Parietal lobe (tissue), 1 donor: ENCODE measurements around the gene SFMBT1. TPM values are rescaled to one million over a fixed set of nuclear protein-coding genes. Genes with fewer than 3 reads are reported as not detected.

Experiments used
- total RNA-seq: library from RNA; depleted of rRNA; stranded (reverse); fragments of >200 nt; gene quantifications from one replicate; pipeline ENCODE4 v1.2.3, GENCODE V29; 2014

The SFMBT1 gene
- 31.9 TPM for total RNA-seq

GRCh38 chr3:53045518-53046170, at the start of gene SFMBT1:
Gene SFMBT1, minus strand, starts transcription at chr3:53046073. Its CDS starts 76,945 bp downstream, at chr3:52969128.

GRCh38 chr3:52897130-52898122, 148.4 kb downstream of the SFMBT1 start, which contains the start of gene STIMATE:
Gene STIMATE, minus strand, starts transcription at chr3:52897548. Its CDS starts 98 bp downstream, at chr3:52897450.

Other genes starting within 250 kb of the SFMBT1 start
- gene ITIH4, start 215.4 kb downstream of the SFMBT1 start, total RNA-seq = 17.8 TPM
- not detected for gene MUSTN1, start 211.1 kb downstream of the SFMBT1 start, total RNA-seq
- gene STIMATE, start 148.5 kb downstream of the SFMBT1 start, total RNA-seq = 16.3 TPM
- gene RFT1, start 84.4 kb upstream of the SFMBT1 start, total RNA-seq = 13.5 TPM
- 0.94 TPM for gene PRKCD, start 115.1 kb upstream of the SFMBT1 start, total RNA-seq
- gene TKT, start 209.9 kb upstream of the SFMBT1 start, total RNA-seq = 120 TPM